Mammary epithelial cell (primary cell): ENCODE results near the gene BHLHE23.

Source experiments
- EZH2 ChIP-seq: IDR thresholded peaks from 2 replicates; pipeline ENCODE4 v1.6.1; 2012; ENCODE audit warnings: low read length, inconsistent platforms, borderline replicate concordance
- TF ChIP-seq, protein P1 (sequence below), 2 donors: IDR thresholded peaks in 1 of 2; conservative IDR thresholded peaks in 1 of 2; 2 replicates each; pipeline ENCODE4 v1.5.1; 2011 to 2012; ENCODE audit warnings: inconsistent platforms in 2 of 2, low read length in 2 of 2, mild to moderate bottlenecking in 2 of 2, control low read depth in 1 of 2, low read depth in 1 of 2; ENCODE audit not compliant: insufficient read depth in 1 of 2; ENCODE audit errors: extremely low read depth in 1 of 2

- TF ChIP-seq, protein P1, sequence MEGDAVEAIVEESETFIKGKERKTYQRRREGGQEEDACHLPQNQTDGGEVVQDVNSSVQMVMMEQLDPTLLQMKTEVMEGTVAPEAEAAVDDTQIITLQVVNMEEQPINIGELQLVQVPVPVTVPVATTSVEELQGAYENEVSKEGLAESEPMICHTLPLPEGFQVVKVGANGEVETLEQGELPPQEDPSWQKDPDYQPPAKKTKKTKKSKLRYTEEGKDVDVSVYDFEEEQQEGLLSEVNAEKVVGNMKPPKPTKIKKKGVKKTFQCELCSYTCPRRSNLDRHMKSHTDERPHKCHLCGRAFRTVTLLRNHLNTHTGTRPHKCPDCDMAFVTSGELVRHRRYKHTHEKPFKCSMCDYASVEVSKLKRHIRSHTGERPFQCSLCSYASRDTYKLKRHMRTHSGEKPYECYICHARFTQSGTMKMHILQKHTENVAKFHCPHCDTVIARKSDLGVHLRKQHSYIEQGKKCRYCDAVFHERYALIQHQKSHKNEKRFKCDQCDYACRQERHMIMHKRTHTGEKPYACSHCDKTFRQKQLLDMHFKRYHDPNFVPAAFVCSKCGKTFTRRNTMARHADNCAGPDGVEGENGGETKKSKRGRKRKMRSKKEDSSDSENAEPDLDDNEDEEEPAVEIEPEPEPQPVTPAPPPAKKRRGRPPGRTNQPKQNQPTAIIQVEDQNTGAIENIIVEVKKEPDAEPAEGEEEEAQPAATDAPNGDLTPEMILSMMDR (conservative IDR thresholded peaks at IDR 0.05 in 1 of 2, IDR thresholded peaks at IDR 0.05 in 1 of 2; ENCODE audit: extremely low read depth in 1 of 2, insufficient read depth in 1 of 2, low read depth in 1 of 2, low read length in 2 of 2) = no peak
- no peak for TF ChIP-seq EZH2
These were observed 50.2 kb downstream of the BHLHE23 start for GRCh38 chr20:62956387-62957135.
